Embryonic facial prominence (tissue), 1 donor: Measurements from ENCODE around the gene ASIC2.

Source experiments
- DNase-seq: peaks from one replicate; pipeline ENCODE4 v3.0.0-alpha.2; 2016; ENCODE audit errors: extremely low spot score

Gene ASIC2

GRCh38 chr17:33243732-33244131 is 49.4 kb downstream of the ASIC2 start:
- no peak for DNase-seq

GRCh38 chr17:33242375-33243124 is 50.5 kb downstream of the ASIC2 start:
- DNase-seq: no peak

- DNase-seq: no peak
Measured at GRCh38 chr17:33241390-33241789, 51.7 kb downstream of the ASIC2 start.

GRCh38 chr17:33240362-33240761 is 52.7 kb downstream of the ASIC2 start:
- no peak for DNase-seq

- no peak for DNase-seq
Measured at GRCh38 chr17:33239702-33240101, 53.4 kb downstream of the ASIC2 start.

- DNase-seq: no peak
Measured at GRCh38 chr17:33234930-33235685, 58.0 kb downstream of the ASIC2 start.

- DNase-seq: no peak
Measured at GRCh38 chr17:33234233-33234632, 58.9 kb downstream of the ASIC2 start.

- no peak for DNase-seq
Measured at GRCh38 chr17:33233811-33234177, 59.3 kb downstream of the ASIC2 start.

GRCh38 chr17:33229499-33229898 is 63.6 kb downstream of the ASIC2 start:
- no peak for DNase-seq

- no peak for DNase-seq
Measured at GRCh38 chr17:33229028-33229427, 64.1 kb downstream of the ASIC2 start.

- no peak for DNase-seq
Measured at GRCh38 chr17:33228548-33228947, 64.5 kb downstream of the ASIC2 start.

GRCh38 chr17:33227911-33228310 is 65.2 kb downstream of the ASIC2 start:
- DNase-seq: no peak

GRCh38 chr17:33225994-33226393 is 67.1 kb downstream of the ASIC2 start:
- DNase-seq: no peak

GRCh38 chr17:33225509-33225908 is 67.6 kb downstream of the ASIC2 start:
- no peak for DNase-seq

GRCh38 chr17:33220036-33220435 is 73.1 kb downstream of the ASIC2 start:
- no peak for DNase-seq

- no peak for DNase-seq
Measured at GRCh38 chr17:33218698-33219601, 74.1 kb downstream of the ASIC2 start.

GRCh38 chr17:33217891-33218290 is 75.2 kb downstream of the ASIC2 start:
- DNase-seq: no peak

GRCh38 chr17:33214996-33215395 is 78.1 kb downstream of the ASIC2 start:
- DNase-seq: no peak

- no peak for DNase-seq
Measured at GRCh38 chr17:33210285-33210684, 82.8 kb downstream of the ASIC2 start.

- no peak for DNase-seq
Measured at GRCh38 chr17:33209671-33210070, 83.4 kb downstream of the ASIC2 start.

GRCh38 chr17:33207231-33207630 is 85.9 kb downstream of the ASIC2 start:
- no peak for DNase-seq

- no peak for DNase-seq
Measured at GRCh38 chr17:33205552-33205951, 87.5 kb downstream of the ASIC2 start.
